Sigmoid colon (tissue), 7 donors: Measurements from ENCODE around the gene FAM204A. TPM values are rescaled to one million over a fixed set of nuclear protein-coding genes. Genes with fewer than 3 reads are reported as not detected.
A peak's percentile ranks its signal among the peaks of the same experiment; 100 is the strongest.

Experiments used
- DNase-seq: peaks from one replicate; pipeline ENCODE4 v3.0.0-alpha.2; 2019
- H3K27ac ChIP-seq, 4 donors: fragments of 200-600 bp; sonication (generic); one replicate each; pipeline ENCODE4 v1.5.1; 2016 to 2019; ENCODE audit warnings: mild to moderate bottlenecking in 1 of 4
- H3K27me3 ChIP-seq, 3 donors: fragments of 200-600 bp; sonication (generic); one replicate each; pipeline ENCODE4 v1.5.1; 2019; ENCODE audit warnings: mild to moderate bottlenecking in 1 of 3
- H3K36me3 ChIP-seq, 4 donors: fragments of 200-600 bp; sonication (generic); one replicate each; pipeline ENCODE4 v1.5.1; 2016 to 2019
- H3K4me1 ChIP-seq, 4 donors: fragments of 200-600 bp; sonication (generic); one replicate each; pipeline ENCODE4 v1.5.1; 2017 to 2019
- H3K4me3 ChIP-seq, 4 donors: fragments of 200-600 bp; sonication (generic); one replicate each; pipeline ENCODE4 v1.5.1; 2017 to 2019; ENCODE audit warnings: mild to moderate bottlenecking in 2 of 4, moderate library complexity in 1 of 4
- H3K9me3 ChIP-seq, 4 donors: fragments of 200-600 bp in 3 of 4; sonication (generic) in 3 of 4; one replicate each; pipeline versions ENCODE4 v1.5.1 to v1.6.1; 2013 to 2019
- CTCF ChIP-seq, 4 experiments: fragments of 450-650 bp in 3 of 4; fragments of 200-600 bp in 1 of 4; IDR thresholded peaks; one replicate each; pipeline ENCODE4 v1.5.1; 2016 to 2019; ENCODE audit warnings: antibody characterized with exemption in 4 of 4, mild to moderate bottlenecking in 3 of 4, moderate library complexity in 2 of 4
- EP300 ChIP-seq, 4 donors: sonication (generic); formaldehyde crosslinking; IDR thresholded peaks; one replicate each; pipeline ENCODE4 v1.6.1; 2017; ENCODE audit warnings: antibody characterized with exemption in 4 of 4
- POLR2A ChIP-seq, 2 donors: fragments of 450-650 bp; IDR thresholded peaks; one replicate each; pipeline ENCODE4 v1.6.1; 2016; ENCODE audit warnings: antibody characterized with exemption in 2 of 2, mild to moderate bottlenecking in 2 of 2, moderate library complexity in 2 of 2
- POLR2AphosphoS5 ChIP-seq, 4 donors: sonication (generic); formaldehyde crosslinking; IDR thresholded peaks; one replicate each; pipeline ENCODE4 v1.6.1; 2017; ENCODE audit warnings: antibody characterized with exemption in 4 of 4
- WGBS, 2 donors: extraction: QIAGEN DNeasy Blood & Tissue Kit; methylation state at CpG; one replicate each; pipeline ENCODE4 v1.1.7; 2013; 5-methylcytosine and 5-hydroxymethylcytosine counted together
- intact Hi-C: fragments of 100-400 bp; cut with DNase I; formaldehyde crosslinking; loops from one replicate; pipeline ENCODE4 v1.15.1; 2023
- polyA plus RNA-seq, 3 donors: library from polyadenylated mRNA; stranded (reverse); fragments of 200-250 nt; gene quantifications; one replicate each; pipeline ENCODE4 v1.2.3, GENCODE V29; 2013
- total RNA-seq, 4 donors: library from RNA; depleted of rRNA; stranded (reverse); fragments of >200 nt; gene quantifications; one replicate each; pipeline ENCODE4 v1.1.0, GENCODE V29; 2016
- donor health status: healthy with polysubstance abuse.
- donor health status: Bipolar disorder and iron deficiency.
- donor health status: healthy.

FAM204A gene
- total RNA-seq (10 to 100 TPM; 45.1 to 83.1 (median 73.7) TPM), polyA plus RNA-seq (10 to 100 TPM; 40.6 to 60.1 (median 45.8) TPM)

- Histone ChIP-seq H3K27me3 (no peaks in the 10 kb centered on the region), H3K27ac (peak within 1 kb of the TSS; percentile 78 to 84 (median 80)), H3K4me3 (peak within 1 kb of the TSS; percentile 86 to 98 (median 92)), H3K4me1 (peaks cover 0 to 24% (median 15%) of the 10 kb centered on the region in 4 donors), H3K9me3 (no peaks in the 10 kb centered on the region), H3K36me3 (peaks cover 0 to 7% (median 0%) of the 10 kb centered on the region in 4 donors)
- 0 to 1% methylated on average over 45 of the region's 45 CpGs for WGBS, 2 donors
- peak in 1 of 2 donors; percentile 31 for TF ChIP-seq POLR2A (IDR thresholded peaks at IDR 0.05)
- TF ChIP-seq POLR2AphosphoS5 (IDR thresholded peaks at IDR 0.05), result peak; percentile 60 to 90 (median 84)
- no peak for TF ChIP-seq EP300 (IDR thresholded peaks at IDR 0.05)
- no peak for TF ChIP-seq CTCF (IDR thresholded peaks at IDR 0.05)
- intact Hi-C loops, result loop anchor here (5.0 to 10.0 kb wide), 2 partner anchors 225 to 297 kb away; partner anchors contain the start of gene RAB11FIP2
- peak; percentile 96 for DNase-seq
Measured at GRCh38 chr10:118341791-118342637, at the start of gene FAM204A. FAM204A (minus strand) TSS chr10:118342324; CDS start chr10:118336415, 5,909 bp downstream.

- Histone ChIP-seq H3K36me3 (no peaks in the 10 kb centered on the region), H3K9me3 (peaks cover 0 to 6% (median 3%) of the 10 kb centered on the region in 4 donors), H3K27ac (no peak overlapping the region), H3K4me3 (no peak overlapping the region), H3K27me3 (peaks cover 0 to 4% (median 0%) of the 10 kb centered on the region in 3 donors), H3K4me1 (no peaks in the 10 kb centered on the region)
- TF ChIP-seq POLR2AphosphoS5 (IDR thresholded peaks at IDR 0.05) (no peak), CTCF (IDR thresholded peaks at IDR 0.05) (no peak), EP300 (IDR thresholded peaks at IDR 0.05) (no peak), POLR2A (IDR thresholded peaks at IDR 0.05) (no peak)
- intact Hi-C loops, result no loop called here
- WGBS, 2 donors, result 88 to 93% methylated on average over 1 of the region's 1 CpG
- no peak for DNase-seq
Measured at GRCh38 chr10:118383699-118384098, 41.6 kb upstream of the FAM204A start.

DNA sequence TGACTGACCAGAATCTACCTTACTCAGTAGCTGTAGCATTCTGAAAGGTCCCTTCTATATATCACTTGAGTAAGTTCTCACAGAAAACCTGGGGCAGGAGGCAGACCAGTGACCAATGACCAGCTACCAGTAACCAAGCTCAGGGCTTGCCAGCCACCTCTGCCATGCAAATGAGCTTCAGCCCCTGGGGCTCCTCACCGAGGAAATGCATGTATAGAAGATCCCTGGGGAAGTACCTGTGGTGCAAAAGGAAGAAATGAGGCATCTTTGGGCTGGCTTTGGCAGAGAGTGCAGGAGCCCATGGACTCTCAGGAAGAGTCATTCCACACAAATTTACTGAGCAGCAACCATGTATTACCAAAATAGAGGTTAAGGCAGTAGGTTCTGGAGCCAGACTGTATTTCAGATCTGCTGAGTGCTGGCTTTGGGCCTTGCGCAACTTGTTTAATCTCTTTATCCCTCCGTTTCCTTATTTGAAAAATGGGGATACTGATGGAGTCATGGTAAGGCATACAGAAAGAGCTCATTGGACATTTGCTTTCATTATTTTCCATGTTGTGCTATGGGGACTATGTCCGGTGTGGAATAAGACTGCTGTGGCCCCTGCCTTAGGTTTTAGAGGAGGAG, 41.1 kb upstream of the FAM204A start:
- Histone ChIP-seq H3K4me3 (no peak overlapping the region), H3K36me3 (no peaks in the 10 kb centered on the region), H3K27ac (no peak overlapping the region), H3K27me3 (peaks cover 0 to 4% (median 0%) of the 10 kb centered on the region in 3 donors), H3K4me1 (no peaks in the 10 kb centered on the region), H3K9me3 (peaks cover 0 to 1% (median under 1%) of the 10 kb centered on the region in 4 donors)
- no peak for TF ChIP-seq CTCF (IDR thresholded peaks at IDR 0.05)
- no peak for TF ChIP-seq POLR2AphosphoS5 (IDR thresholded peaks at IDR 0.05)
- TF ChIP-seq EP300 (IDR thresholded peaks at IDR 0.05), result no peak
- no peak for TF ChIP-seq POLR2A (IDR thresholded peaks at IDR 0.05)
- DNase-seq, result no peak
- intact Hi-C loops, result no loop called here
- WGBS, 2 donors, result 78 to 82% methylated on average over 4 of the region's 4 CpGs

GRCh38 chr10:118374404-118374803, 32.3 kb upstream of the FAM204A start:
- no peak overlapping the region for H3K27ac ChIP-seq
- no peak for TF ChIP-seq POLR2A (IDR thresholded peaks at IDR 0.05)
- no peak for TF ChIP-seq CTCF (IDR thresholded peaks at IDR 0.05)
- no peak for TF ChIP-seq POLR2AphosphoS5 (IDR thresholded peaks at IDR 0.05)
- no peak for TF ChIP-seq EP300 (IDR thresholded peaks at IDR 0.05)

More at GRCh38 chr10:118374404-118374803, 32.3 kb upstream of the FAM204A start:
- Histone ChIP-seq H3K4me1 (peaks cover 0 to 8% (median 0%) of the 10 kb centered on the region in 4 donors), H3K27me3 (no peaks in the 10 kb centered on the region), H3K36me3 (no peaks in the 10 kb centered on the region), H3K9me3 (no peaks in the 10 kb centered on the region), H3K4me3 (no peak overlapping the region)
- no peak for DNase-seq
- intact Hi-C loops, result no loop called here
